Femur (tissue), 1 donor: ENCODE results near the gene DOK7.
"Not testable (repeated sequence)": the region's sequence is repeated elsewhere in the genome, so short reads cannot be mapped to it uniquely, and the experiment has no call there.

Source experiments
- DNase-seq: peaks from one replicate; pipeline ENCODE4 v3.0.0-alpha.2; 2017

DOK7 gene

GRCh38 chr4:3511601-3512000 is 48.5 kb downstream of the DOK7 start:
- DNase-seq: not testable (repeated sequence)

- DNase-seq: no peak
Measured at GRCh38 chr4:3512279-3512678, 49.2 kb downstream of the DOK7 start.

GRCh38 chr4:3512719-3513118 is 49.6 kb downstream of the DOK7 start:
- DNase-seq: no peak

- DNase-seq: no peak
Measured at GRCh38 chr4:3513807-3514206, 50.7 kb downstream of the DOK7 start.

- DNase-seq: no peak
Measured at GRCh38 chr4:3514221-3514780, 51.2 kb downstream of the DOK7 start.

GRCh38 chr4:3514806-3515501 is 51.8 kb downstream of the DOK7 start:
- no peak for DNase-seq

GRCh38 chr4:3515646-3516045 is 52.5 kb downstream of the DOK7 start:
- DNase-seq: no peak

GRCh38 chr4:3516061-3516835 is 53.1 kb downstream of the DOK7 start:
- no peak for DNase-seq

- no peak for DNase-seq
Measured at GRCh38 chr4:3516836-3517730, 54.0 kb downstream of the DOK7 start.

- no peak for DNase-seq
Measured at GRCh38 chr4:3517731-3518510, 54.8 kb downstream of the DOK7 start.

- no peak for DNase-seq
Measured at GRCh38 chr4:3518511-3518880, 55.4 kb downstream of the DOK7 start.

- DNase-seq: no peak
Measured at GRCh38 chr4:3518941-3519340, 55.8 kb downstream of the DOK7 start.

- no peak for DNase-seq
Measured at GRCh38 chr4:3519468-3520264, 56.6 kb downstream of the DOK7 start.

- DNase-seq: no peak
Measured at GRCh38 chr4:3520276-3520675, 57.2 kb downstream of the DOK7 start.

- DNase-seq: no peak
Measured at GRCh38 chr4:3520796-3521600, 57.9 kb downstream of the DOK7 start.

- DNase-seq: no peak
Measured at GRCh38 chr4:3521621-3522325, 58.7 kb downstream of the DOK7 start.

GRCh38 chr4:3522326-3522640 is 59.2 kb downstream of the DOK7 start:
- no peak for DNase-seq

GRCh38 chr4:3522651-3523050 is 59.5 kb downstream of the DOK7 start:
- DNase-seq: no peak

- no peak for DNase-seq
Measured at GRCh38 chr4:3523146-3523627, 60.1 kb downstream of the DOK7 start.
